ENCODE data around the gene AGO3.

AGO3 gene

DNA sequence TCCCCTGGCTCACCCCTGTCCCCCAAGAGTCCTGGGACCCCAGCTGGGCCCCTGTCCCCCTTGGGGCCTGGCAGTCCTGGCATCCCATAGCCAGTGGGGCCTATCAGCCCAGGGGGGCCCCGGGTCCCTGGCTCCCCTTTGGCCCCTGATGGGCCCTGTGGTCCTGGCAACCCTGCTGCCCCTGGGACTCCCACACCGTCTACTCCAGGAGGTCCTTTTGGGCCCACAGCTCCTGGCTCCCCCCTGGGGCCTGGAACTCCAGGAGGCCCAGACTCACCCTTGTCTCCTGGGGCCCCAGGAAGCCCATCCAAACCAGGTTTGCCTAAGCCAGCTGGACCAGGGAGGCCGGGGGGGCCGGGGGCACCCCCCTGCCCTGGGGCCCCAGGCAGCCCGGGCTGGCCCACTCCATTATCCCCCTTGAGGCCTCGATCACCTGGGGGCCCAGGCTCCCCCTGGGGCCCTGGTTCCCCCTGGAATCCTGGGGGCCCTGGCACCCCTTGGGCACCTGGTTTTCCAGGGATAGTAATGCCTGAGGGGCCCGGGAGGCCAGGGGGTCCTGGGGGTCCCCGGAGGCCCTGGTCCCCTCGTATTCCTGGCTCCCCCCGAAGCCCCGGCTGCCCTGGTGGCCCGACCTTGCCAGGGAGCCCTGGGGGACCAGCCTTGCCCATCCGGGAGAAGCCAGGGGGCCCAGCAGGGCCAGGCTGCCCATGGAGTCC lies 167.9 kb downstream of the AGO3 start:
- DNase-seq: no peak

DNA sequence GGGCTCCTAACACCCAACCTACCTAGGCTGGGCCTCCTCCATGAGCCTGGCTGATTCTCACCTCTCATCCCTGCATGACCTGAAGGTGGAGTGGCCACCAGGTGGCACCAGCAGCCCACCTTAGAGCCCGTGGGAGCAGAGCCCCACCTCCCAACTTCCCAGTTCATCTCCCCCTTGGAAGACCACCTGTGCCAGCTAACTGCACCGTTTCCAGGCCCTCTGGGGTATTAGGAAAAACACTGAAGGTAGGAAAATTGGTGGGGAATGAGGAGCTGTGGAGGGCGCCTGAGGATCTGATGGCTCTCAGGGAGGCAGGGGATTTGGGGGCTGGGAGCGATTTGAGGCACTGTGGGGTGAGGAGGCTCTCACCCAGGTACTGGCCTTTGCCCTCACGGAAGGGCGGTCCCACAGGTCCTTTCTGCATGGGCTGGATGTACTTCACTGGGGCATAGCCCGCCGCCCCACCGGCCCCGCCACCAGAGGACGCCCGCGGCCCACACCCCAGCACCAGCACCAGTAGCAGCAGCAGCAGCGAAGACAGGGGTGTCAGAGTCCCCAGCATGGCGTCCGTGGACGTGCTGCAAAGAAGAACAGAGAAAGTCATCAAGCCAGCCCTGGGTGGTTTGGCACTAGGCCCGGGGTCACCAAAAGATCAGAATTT lies 168.9 kb downstream of the AGO3 start:
- DNase-seq: no peak

DNA sequence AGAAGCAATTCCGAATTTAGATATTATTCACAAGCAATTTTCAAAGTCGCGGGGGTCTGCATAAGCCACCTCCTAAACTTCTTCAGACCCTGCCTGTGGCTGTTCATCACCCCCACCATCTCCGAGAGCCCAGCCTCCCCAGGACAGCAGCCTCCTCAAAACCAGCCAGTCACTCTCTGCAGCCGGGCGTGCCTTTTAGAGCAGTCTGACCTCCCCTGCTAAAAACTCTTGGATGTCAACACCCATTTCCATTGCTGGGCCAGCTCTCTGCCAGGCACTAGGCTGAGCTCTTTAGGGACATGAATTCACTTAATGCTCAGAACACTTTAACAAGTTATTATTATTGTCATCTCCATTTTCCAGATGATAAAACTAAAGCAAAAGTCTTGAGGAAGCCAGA lies 169.5 kb downstream of the AGO3 start:
- no peak for DNase-seq

DNA sequence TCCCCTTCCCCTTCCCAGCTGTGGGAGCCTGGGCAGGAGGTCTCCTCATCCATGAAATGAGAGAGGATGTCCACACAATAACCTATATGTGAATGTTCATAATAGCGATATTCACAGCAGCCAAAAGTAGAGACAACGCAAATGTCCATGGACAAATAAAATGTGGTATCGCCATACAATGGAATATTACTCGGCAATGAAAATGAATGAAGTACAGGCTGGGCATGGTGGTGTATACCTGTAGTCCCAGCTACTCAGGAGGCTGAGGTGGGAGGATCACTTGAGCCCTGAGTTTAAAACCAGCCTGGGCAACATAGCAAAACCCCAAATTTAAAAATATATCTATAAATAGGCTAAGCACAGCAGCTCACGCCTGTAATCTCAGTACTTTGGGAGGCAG lies 170.6 kb downstream of the AGO3 start:
- no peak for DNase-seq

DNA sequence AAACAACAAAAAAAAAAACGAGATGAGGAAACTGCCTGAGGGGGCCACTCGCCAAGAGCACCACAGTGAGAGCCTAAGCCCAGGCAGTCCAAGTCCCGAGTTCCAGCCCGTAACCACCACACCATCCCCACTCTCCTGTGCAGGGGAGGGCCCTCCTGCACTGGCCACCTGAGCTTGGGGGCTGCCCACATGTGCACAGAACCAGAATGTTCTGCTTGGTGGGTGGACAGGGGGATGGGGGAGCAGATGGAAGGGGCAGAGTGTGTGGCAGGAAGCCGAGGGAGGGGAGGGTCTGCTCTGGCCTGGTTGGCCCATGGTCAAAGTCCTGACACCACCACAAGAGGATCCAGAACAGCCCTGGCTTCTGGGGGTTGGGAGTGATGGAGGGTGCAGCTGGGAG lies 175.4 kb downstream of the AGO3 start:
- DNase-seq: no peak

DNA sequence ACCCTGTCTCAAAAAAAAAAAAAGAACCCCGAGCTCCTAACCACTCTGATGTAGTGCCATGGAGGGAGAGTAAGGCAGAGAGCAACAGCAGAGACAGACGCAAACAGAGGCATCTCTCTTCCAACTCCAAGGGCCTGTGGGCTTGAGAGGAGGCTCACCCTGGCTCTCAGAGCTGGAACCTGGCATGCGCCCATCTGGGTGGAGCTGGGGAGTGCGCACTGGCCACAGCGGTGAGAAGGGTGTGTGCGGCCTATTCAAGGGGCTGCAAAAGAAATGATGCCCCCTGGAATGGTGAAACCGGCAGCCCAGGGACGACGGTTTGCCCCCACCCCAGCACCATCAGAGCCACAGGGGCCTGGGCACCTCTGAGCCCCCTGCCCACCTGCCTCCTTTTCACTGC lies 176.5 kb downstream of the AGO3 start:
- no peak for DNase-seq

DNA sequence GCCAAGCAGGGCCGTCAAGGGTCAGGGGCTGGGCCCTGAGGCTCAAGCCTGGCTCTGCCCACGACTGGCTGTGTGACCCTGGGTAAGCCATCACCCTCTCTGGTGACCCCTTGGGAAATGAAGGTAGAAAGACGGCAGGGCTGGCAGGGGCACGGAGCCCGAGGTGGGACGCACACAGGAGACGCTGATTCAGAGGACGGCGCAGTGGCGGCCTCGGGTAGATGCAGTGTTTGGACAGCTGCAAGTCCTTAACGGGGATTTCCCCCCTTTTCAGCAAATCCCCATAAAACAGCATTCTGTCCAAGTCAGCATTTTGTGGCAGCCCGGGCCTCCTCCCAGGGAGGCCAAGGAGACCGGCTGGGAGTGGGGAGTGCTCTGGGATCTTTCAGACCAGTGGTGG lies 177.4 kb downstream of the AGO3 start:
- no peak for DNase-seq

DNA sequence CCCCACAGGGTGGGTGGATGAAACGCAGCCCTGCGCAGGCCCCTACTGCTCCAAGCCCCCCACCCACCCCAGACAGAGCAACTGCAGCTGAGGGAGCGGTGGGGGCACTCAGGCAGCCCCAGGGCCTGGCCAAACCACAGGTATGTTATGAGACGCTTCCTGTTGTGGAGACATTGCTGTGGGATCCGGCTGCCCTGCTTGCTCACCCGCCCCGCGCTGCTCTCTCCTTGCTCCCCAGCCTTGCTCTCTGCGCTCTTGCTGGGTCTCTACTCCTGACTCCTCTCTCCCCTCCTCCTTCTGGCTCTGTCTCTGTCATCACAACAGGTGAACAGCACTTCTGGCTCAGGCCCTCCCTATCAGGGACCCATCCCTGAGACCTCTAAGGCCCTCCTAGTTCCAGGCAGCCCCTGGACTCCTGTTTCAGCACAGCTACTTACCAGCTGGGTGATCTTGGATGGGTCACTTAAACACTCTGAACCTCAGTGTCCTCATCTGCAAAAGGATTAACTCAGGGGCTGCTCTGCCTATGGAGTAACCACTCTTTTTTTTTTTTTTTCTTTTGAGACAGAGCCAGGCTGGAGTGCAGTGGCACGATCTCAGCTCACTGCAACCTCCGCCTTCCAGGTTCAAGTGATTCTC lies 178.3 kb downstream of the AGO3 start:
- no peak for DNase-seq

DNA sequence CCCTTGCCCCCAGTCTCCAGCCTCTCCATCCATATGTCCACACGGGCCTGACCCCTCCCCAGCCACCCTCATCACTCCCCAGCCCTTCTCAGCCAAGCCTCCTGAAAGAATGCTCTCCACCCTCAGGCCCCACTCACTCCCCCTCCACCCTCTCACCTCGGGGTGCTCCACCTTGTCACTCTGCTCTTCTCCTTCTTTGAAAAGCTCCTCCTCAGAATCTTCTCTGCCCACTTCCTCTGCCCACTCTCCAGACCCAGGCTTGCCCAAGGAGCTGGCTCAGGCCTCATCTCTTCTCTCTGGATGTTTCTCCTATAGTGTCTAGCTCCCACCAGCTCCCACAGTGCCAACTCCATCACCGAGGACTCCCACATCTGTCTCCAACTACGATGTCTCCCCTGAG lies 180.2 kb downstream of the AGO3 start:
- DNase-seq: no peak

DNA sequence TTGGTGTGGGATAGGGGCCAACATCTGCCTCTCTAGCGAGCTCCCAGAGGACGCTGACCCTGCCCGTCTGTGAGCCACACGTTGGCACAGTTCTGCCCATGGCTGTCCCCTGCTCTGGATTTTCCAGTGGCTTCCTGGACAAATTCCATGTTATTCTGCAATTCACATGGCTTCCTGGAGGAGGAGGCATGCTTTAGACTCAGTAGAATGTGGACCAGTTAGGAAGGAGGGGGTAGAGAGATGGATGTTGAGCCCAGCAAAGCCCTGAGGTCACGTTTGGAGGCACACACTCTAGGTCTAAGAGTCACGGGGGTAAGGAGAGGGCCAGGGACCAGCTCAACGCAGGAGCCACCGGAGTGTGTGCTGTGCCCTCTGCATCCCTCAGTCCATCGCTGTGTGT lies 181.9 kb downstream of the AGO3 start:
- DNase-seq: no peak

DNA sequence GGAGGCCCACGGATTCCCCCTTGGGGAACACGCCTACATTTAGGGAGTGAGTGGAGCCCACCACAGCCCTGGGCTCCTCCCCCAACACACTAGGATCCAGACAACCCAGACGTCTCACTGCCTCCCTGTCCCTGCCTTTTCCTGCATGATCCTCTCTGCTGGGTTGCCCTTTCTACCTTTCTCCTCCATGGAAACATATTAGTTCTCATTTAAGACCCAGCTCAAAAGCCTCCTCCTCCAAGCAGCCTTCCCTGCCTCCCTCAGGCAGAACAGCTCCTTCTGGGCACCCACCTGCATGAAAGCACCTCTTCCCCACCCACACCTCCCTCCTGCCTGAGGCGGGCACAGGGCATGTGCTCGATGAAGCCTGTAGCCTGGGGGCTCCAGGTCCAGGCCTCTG lies 183.5 kb downstream of the AGO3 start:
- DNase-seq: no peak

DNA sequence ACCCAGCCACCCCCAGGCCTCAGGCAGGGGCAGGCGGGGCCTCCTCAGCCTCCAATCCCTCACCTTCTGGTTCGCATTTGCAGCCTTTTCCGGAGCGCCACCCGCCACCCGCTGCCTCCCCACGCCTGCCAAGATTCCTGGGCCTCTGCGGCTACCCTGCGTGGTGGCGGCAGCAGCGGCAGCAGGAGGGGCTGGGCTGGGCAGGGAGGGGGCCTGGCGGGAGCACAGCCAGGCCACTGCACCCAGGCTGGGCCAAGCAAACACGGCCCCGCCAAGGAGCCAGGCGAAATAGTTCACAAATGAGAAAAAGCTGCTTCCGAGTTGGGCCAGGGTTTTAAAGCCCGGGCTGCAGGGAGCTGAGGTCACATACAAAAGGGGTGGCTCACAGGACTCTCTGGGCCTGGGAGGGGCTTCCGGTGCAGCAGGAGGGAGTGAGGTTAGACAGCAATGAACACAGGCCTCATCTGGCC lies 184.3 kb downstream of the AGO3 start:
- DNase-seq: no peak

DNA sequence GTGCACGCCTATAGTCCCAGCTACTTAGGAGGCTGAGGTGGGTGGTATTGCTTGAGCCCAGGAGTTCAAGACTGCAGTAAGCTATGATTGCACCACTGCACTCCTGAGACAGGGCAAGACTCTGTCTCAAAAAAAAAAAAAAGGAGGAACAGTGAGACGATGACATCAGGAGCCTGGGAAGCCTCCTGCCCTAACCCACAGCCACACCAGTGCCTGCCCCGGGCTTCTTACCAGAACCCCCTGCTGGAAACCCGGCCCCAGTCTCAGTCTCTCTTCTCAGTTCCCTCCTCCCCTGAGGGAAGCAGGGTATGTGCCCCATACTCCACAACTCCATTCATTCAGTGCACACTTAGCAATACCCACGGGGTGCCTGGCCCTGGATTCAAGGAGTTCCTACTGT lies 185.0 kb downstream of the AGO3 start:
- DNase-seq: no peak

DNA sequence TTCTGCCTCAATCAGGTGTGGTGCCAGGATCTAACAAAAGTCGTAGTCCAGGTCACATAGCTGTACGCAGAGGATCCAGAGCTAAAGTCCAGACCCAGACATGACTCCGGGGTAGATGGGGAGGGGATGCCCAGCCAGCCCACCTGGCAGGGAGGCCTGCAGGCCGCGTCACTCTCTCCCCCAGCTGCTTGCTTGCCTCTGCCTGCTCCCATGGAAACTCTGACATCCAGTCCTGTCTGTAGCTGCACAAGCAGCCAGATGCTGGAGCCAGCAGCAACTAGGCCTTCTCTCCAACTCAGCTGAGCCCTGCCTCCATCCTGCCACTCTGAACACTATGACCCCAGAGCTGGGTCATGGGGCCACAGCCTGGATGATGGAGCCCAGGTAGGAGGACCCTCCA lies 186.0 kb downstream of the AGO3 start:
- no peak for DNase-seq

DNA sequence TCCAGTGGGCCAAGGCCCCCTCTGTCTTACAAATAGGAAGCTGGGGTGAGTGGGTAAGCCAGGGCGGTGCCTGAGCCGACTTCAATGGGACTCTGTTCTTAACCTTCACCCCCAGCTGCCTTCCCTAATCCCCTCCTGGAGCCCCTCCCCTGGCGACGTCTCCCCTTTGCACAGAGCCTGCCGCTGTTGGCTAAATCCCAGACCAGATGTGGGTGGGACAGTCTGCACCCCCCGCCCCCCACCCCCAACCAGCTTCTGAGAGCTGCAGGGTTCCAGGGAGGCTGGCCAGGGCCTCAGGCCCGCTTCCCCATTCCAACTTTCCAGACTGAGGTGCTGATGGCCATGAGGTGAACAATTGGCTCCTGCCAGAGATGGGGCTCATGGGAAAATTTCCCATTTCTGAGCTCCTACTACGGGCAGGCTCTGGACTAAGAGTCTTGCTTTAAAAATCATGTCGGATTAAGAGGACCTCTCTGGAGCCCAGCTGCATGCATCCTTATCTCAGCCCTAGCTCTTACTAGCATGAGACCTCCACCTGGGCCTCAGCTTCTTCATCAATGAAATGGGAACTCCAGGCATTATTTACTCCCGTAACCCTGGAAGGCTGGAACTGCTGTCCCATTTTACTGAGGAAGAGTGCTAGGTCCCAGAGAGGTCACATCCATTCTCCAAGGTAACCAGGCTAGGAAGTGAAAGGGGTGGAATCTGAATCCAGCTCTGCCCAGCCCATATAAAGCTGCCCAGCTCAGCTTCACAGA lies 187.7 kb downstream of the AGO3 start:
- DNase-seq: no peak

DNA sequence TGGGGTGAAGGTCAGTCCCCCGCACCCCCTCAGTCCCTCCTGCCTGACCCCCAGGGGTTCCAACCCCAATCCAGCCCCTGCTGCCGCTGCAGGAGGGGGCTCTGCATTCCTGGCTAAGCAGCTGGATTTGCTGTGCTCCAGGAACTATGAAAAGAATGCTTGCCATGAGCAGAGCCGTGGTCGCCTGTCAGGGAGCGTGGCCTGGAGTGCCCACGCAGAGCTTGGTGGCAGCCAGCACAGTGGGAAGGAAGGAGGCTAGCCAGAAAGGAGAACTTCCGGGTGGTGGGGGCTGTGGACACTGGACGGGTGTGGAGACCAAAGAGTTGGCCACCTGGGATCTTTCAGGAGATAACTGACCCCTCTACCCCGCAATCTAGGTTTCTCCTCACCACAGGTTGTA lies 188.6 kb downstream of the AGO3 start:
- no peak for DNase-seq
